ENCODE data around the gene TMCC3.
"Not testable (repeated sequence)": the region's sequence is repeated elsewhere in the genome, so short reads cannot be mapped to it uniquely, and the experiment has no call there.

Gene TMCC3

DNA sequence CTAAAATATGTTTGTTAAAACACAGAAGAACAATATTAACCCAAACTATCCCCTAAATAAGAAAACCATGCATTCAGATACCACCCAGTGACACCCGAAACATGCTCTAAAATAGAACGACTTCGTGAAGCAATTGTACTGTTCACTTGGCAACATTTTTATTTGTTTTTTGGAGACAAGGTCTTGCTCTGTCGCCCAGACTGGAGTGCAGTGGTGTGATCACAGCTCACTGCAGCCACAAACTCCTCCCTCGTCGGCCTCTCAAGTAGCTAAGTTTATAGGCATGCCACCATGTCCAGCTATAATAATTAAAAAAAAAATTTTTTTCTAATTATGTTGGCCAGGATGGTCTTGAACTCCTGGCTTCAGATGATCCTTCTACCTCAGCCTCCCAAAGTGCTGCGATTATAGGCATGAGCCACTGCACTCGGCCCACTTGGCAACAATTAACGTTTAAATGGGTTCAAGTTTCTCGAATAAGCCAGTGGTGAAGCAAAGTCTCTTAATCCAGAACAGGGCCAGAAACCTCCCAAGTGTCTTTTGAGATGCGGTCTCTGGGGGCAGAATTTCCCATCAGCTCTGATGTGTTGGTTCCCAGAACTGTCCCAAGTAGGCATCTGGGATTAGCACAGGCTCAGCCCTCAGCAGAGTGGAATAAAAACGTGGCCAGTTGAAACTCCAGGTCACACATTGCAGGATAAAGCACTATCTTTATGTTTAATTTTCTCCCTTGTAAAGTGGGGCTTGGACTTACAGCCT is 74.5 kb downstream of the TMCC3 start:
- DNase-seq (ENCODE audit: extremely low read depth in 1 of 2, low read depth in 1 of 2), result no peak

DNA sequence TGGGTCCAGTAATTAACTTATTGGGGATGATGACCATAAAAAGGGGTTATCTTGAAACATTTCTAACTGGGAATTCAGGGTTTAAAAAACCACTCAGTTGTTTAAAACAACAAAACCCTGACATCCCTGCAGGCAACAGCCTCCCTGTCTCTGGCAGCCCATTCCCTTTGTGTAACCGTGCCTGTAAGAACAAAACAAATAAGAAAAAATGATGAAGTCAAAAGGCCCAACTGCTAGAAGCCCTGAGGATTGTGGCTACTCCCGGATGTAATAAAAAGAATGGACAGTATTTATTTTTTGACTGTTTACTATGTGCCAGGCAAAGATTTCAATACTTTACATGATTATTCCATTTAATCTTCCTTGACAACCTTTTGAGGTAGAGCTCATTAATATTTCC is 75.3 kb downstream of the TMCC3 start:
- no peak for DNase-seq (ENCODE audit: extremely low read depth in 1 of 2, low read depth in 1 of 2)

DNA sequence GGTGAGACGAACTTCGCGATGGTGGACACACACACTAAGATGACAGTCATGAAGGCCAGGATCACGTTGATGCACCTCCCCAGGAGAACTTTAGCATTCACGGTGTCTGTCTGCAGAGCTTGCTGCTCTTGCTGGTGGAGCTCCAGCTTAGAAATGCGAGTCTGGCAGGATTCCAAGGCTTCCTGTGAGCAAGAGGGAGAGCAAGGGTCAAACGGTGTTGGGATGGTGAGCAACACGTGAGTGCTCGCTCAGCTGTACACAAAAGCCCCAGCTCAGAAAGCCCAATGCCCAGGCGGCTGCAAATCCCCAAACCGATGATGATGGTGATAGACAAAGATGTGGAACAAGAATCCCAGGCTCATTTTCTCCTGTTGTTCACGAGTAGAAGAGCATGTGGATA is 78.8 kb downstream of the TMCC3 start:
- no peak for DNase-seq (ENCODE audit: extremely low read depth in 1 of 2, low read depth in 1 of 2)

DNA sequence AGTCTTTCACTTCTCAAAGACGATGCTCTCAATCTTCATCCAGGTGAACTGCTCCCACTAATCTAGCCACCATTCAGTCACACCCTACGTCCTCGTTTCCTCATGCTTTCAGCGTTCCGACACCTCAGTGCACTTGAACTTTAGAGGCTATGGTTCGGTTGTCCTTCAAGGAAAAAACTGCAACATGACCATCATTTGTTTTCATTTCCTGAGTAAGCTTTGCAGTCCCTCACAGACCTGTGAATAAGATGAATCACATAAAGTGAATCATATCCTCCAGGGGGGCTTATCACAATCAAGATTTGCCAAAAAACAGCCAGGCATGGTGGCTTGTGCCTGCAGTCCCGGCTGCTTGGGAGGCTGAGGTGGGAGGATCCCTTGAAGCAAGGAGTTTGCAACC is 80.2 kb downstream of the TMCC3 start:
- no peak for DNase-seq (ENCODE audit: extremely low read depth in 1 of 2, low read depth in 1 of 2)

DNA sequence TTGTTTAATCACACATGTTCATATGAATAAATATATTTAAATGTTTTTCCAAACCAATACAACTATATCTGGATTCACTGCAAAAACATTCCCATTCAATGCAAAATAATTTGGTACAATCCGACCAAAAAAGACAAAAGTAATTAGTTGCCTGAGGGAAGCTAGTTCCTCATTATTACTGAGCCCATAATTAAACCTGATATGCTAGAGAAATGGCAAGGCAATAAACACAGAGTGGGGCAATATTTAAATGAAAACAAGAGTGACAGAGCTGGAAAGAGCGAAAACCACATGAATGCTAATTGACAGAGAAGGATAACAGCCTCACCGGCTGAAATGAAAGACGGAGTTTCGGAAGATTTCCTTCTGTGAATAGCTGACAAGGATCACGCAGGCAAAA is 82.6 kb downstream of the TMCC3 start:
- no peak for DNase-seq (ENCODE audit: extremely low read depth in 1 of 2, low read depth in 1 of 2)

DNA sequence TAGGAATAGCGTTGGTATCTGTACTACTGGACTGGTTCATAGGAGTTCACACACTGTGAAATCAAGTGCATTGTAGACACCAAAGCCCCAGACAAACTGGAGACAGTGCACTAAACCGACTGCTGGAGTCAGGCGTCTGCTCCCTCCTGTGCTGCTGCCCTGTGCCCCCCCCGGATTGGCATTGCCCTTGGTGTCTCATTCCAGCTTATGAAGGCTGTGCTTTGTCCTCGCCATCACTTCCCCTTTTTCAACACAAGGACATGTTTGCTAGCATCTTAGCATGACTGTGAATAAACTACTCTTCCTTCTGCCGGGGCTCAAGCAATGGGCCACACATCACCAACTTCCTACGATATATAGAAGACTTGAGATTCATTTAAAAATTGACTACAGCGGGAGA is 84.0 kb downstream of the TMCC3 start:
- DNase-seq (ENCODE audit: extremely low read depth in 1 of 2, low read depth in 1 of 2), result no peak

DNA sequence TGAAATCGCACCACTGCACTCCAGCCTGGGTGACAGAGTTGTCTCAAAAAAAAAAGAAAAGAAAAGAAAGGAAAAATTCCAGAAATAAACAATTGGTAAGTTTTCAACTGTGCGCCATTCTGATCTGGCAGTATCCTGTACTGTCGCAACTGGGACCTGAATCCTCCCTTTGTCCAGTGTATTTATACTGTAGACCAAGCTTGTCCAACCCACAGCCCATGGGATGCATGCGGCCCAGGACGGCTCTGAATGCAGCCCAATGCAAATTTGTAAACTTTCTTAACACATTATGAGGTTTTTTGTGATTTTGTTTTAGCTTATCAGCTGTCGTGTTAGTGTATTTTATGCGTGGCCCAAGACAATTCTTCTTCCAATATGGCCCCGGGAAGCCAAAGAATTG is 84.7 kb downstream of the TMCC3 start:
- DNase-seq (ENCODE audit: extremely low read depth in 1 of 2, low read depth in 1 of 2), result no peak

DNA sequence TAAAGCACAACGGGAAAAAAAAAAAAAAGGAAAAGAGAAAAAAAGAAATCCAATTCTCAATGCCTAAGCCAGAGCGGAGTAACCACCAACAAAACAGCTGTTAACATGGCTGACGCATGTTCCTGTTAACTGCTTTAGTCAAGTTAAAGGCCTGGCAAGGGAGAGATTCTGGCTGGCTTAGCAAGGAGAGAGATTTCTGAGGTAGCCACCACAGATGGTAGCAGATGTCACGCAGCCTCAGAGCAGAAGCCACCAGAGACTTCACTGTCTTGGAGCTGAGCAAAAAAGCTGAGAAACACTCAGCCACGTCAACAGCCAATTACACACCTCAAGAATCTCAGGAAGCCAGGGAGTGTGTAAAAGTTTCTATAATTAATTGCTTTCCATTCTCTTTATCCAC is 87.1 kb downstream of the TMCC3 start:
- DNase-seq (ENCODE audit: extremely low read depth in 1 of 2, low read depth in 1 of 2), result no peak

DNA sequence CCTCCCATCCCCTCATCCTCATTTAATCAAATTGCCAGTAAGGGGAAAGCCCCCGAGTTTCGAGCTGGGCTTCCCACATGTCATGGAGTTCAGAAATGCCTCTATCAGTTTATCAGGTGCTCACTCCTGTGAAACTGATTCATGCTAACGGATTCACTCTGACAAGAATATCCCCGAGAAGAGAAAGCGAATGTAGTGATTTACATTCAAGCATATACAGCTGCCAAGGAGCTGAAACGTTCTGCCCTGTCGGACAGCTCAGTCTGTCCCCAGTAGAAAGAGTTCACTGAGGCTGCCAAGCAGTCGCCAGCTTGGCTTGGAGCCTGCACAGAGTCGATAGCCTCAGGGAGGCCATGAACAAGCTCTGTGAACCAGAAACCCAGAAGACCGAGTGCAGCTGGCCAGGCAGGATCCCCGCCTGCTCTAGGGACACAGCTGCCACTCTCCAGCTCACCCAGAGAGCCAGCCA is 88.4 kb downstream of the TMCC3 start:
- DNase-seq (ENCODE audit: extremely low read depth in 1 of 2, low read depth in 1 of 2), result no peak

DNA sequence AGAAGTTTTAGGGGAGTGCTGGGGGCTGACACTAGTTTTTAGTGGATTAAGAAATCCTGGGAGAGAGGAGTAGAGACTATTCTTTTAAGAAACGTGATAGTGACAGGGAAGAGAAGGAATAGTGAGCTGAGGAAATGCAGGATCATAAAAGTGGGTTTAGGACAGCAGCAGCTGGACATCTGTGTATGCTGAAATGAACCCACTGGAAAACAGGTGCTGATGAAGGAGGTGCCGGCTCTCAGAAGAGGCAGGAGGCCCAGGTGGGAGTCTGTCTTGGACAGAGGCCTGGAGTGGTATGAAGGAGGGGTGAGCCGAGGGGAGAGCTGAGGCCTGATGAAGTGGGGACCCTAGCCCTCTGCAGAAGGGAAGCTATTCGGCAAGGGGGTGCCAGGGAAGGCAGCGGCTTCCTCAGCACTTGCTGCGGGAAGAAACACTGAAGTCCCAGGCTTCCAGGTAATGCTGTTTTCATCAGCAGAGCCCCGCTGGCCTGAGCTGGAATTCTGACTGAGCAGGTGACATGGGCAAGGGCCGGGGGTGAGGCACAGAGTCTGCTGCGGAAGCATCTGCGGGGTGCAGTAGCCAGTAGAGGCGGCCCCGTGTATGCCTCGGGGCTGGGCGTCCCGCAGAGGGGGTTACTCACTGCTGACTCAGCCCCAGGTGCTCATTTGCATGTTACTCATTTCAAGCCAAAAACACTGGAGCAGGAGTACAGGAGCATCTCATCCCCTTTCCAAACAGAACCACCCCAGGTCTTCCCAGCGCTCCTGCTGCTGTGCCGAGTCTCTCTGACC is 89.7 kb downstream of the TMCC3 start:
- DNase-seq (ENCODE audit: extremely low read depth in 1 of 2, low read depth in 1 of 2), result no peak

DNA sequence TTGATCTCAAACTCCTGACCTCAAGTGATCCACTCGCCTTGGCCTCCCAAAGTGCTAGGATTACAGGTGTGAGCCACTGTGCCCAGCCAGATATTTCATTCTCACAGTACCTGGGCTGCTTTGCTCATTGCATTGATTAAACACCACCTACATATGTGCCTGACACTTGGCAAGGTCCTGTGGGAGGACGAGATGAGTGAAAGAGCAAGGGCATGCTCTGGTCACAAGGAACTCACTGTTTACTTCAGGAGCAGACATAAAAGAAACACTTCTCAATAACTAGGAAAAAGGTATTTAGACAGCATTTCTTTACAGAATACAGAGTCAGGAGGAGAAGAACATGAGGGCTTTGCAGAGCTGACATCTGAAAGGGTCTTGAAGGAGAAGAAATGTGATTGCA is 91.7 kb downstream of the TMCC3 start:
- no peak for DNase-seq (ENCODE audit: extremely low read depth in 1 of 2, low read depth in 1 of 2)

DNA sequence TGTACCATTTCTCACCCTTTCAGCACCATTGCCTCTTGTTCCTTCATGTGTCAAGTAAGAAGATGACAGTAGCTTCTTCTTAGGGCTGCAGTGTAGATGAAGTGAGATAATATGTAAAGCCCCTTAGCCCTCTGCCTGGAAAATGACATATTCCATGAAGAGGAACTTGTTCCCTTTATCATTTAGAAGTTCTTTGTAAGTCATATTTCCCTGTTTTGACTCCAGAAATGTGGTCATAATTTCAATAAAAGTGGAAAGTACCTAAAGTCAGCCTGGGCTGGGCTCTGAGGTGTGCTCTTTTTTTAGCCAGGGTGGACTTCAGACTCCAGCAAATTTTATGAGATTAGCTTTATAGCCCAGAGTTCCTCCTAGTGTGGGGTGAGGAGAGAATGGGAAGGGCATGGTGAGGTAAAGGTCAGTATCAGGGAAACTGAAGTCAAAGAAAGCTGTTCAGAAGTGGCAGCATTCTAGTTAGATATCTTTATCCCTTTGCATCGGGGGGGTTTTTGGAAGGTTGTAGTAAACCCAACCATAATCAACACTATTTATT is 92.5 kb downstream of the TMCC3 start:
- no peak for DNase-seq (ENCODE audit: extremely low read depth in 1 of 2, low read depth in 1 of 2)

DNA sequence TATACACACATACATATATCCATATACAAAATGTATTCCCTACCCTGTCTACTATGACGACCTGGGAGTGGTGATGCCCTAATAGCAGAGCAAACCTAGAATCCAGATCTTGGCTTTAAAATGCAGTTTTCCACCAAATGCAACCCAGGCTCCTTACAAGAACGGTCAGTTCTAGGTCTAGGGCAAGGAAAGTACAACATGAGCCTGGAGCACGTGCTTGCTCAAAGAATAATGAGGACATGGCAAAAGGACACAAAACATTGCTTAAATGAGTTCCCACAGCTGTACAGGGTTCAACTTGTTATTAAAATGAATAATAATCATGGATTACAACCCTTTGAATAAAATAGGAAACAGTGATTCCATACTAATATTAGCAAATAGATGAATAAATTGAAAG is 94.7 kb downstream of the TMCC3 start:
- DNase-seq (ENCODE audit: extremely low read depth in 1 of 2, low read depth in 1 of 2), result no peak

DNA sequence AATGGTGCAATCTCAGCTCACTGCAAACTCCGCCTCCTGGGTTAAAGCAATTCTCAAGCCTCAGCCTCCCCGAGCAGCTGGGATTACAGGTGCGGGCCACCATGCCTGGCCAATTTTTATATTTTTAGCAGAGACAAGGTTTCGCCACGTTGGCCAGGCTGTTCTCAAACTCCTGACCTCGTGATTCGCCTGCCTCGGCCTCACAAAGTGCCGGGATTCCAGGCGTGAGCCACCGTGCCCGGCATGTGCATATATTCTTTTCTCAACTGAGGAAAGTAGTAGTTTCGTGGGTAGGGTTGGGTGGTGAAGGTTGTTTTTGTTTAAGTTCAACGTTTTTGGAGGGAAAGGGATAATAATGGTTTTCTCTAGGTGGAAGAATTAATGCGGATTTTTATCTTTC is 96.5 kb downstream of the TMCC3 start:
- DNase-seq (ENCODE audit: extremely low read depth in 1 of 2, low read depth in 1 of 2), result no peak

DNA sequence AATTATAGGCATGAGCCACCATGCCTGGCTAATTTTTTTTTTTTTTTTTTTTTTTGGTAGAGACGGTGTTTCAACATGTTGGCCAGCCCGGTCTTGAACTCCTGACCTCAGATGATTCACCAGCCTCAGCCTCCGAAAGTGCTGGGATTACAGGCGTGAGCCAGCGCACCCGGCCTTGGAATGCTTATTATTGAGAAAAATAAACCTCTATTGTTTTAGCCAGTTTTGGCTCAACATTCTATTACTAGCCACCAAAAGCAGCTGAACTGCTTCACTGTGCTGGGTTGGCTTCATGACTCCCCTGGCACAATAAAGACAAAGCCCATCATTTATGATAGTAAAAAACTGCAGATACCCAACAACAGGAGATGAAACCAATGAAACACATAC is 97.2 kb downstream of the TMCC3 start:
- DNase-seq (ENCODE audit: extremely low read depth in 1 of 2, low read depth in 1 of 2), result no peak

DNA sequence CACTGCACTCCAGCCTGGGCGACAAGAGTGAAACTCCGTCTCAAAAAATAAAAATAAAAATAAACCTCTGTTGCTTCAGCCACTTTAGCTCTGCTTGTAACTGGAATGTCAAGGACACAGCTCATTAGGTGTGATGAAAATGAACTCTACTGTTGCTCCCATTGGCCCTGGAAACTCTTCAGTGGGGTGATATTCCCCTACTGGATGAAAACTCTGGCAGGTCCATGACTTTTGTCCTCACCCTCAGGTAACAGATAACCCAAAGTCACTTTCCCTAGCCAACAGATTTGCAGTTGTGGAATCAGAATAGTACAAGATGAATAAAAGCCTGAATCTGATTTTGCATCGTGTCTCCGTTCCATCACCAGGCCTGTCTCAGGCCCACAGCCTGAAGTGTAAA is 98.5 kb downstream of the TMCC3 start:
- no peak for DNase-seq (ENCODE audit: extremely low read depth in 1 of 2, low read depth in 1 of 2)

DNA sequence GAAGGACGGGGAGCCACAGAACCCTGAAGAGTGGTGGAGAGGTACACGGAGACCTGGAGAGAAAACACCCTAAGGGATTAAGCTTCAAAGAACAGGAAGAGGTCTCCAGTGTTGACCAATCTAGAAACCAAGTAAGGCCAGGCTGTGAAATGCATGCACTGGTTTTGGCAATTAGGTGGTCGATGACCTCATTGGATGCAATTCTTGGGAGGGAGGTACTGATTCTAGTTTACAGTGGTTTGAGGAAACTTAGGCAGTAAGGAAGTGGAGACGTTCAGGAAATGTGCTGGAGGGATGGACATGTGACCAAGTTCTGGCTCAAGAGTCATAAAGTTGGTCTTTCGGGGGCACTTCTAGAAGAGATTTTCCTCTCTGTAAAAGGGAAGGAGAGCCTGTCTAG is 99.4 kb downstream of the TMCC3 start:
- DNase-seq (ENCODE audit: extremely low read depth in 1 of 2, low read depth in 1 of 2), result no peak

DNA sequence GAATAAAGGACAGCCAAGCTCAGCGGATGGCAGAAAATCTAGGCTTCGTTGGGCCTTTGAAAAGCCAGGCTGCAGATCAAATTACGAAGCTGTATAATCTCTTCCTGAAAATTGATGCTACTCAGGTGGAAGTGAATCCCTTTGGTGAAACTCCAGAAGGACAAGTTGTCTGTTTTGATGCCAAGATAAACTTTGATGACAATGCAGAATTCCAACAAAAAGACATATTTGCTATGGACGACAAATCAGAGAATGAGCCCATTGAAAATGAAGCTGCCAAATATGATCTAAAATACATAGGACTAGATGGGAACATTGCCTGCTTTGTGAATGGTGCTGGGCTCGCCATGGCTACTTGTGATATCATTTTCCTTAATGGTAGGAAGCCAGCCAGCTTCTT is 101.5 kb downstream of the TMCC3 start:
- not testable (repeated sequence) for DNase-seq (ENCODE audit: extremely low read depth in 1 of 2, low read depth in 1 of 2)

DNA sequence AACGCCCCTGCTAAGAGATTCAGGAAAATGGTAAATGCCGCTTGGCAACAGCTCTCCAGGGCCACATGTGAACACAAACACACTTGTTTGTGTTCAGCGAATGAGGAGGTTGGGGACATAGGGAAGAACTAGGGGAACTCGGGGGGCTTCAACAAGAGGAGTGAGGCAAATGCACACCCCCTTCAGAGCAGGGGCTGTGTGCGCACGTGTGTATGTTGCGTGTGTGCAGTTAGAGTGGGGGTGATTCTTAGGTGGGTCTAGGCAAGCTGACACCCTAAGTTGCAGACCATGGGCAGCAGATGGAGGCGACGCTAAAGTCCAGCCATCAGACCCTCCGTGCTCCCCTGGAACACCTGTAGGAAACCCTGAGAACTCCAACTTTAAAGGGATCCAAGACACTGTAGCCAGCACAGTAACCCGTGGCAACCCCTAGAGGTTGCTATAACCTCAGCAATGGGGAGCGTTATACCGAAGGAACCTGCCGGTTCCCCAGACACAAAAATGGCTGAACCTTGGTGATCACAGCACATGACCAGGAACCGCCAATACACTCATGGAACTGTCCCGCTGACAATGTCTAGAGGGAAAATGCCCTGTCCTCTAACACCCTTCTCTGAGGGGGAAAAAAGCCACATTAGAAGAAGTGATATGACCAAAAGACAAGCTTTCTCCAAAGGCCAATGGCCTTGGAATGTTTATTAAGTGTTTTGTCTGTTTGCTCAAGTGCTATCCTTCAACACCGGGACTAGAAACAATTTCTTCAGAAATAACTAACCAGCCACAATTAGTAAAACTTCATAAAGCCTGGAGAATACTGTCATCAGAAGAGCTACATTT is 104.2 kb downstream of the TMCC3 start:
- no peak for DNase-seq (ENCODE audit: extremely low read depth in 1 of 2, low read depth in 1 of 2)

DNA sequence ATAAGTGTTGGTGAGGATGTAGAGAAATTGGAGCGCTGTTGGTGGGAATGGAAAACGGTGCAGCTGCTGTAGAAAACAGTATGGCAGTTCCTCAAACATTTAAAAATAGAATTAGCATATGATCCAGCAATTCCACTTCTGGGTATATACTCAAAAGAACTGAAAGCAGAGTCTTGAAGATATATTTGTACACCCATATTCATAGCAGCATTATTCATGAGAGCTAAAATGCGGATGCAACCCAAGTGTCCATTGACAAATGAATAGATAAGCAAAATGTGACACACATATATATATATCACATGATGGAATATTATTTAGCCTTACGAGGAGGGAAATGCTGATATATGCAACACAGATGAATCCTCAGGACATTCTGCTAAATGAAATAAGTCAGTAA is 106.0 kb downstream of the TMCC3 start:
- no peak for DNase-seq (ENCODE audit: extremely low read depth in 1 of 2, low read depth in 1 of 2)

DNA sequence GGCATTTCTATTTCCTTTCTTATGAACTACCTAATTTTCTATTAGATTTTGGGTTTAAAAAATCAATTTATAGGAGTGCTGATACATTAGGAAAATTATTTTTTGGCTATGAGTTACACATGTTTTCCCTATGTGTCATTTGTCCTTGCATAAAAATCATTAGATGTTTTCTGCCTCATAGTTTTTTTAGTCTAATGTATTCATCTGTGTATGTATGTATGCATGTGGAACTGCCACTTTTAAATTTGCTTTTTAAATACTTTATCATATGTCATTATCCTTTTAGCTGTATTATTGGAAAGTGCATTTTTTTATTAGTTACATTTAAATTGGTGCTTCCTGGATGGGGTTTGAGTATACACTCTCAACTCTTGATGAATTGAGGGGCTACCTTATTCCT is 112.0 kb downstream of the TMCC3 start:
- DNase-seq (ENCODE audit: extremely low read depth in 1 of 2, low read depth in 1 of 2), result no peak

Data from activated CD8-positive, alpha-beta memory T cell treated with anti-CD3 and anti-CD28 coated beads for 1 hour (primary cell).